Endothelial cell (in vitro differentiated cells): Measurements from ENCODE around the gene CAST. TPM values are rescaled to one million over a fixed set of nuclear protein-coding genes. Genes with fewer than 3 reads are reported as not detected.

Experiments
- DNase-seq: peaks from one replicate; pipeline ENCODE4 v3.0.0; 2021; ENCODE audit warnings: low spot score
- H3K27ac Mint-ChIP-seq: one replicate; pipeline ENCODE4 v1.8.0; 2021; ENCODE audit warnings: mixed read lengths, inconsistent platforms; ENCODE audit not compliant: unreplicated experiment
- H3K27me3 Mint-ChIP-seq: one replicate; pipeline ENCODE4 v1.8.0; 2021; ENCODE audit warnings: mild to moderate bottlenecking, moderate library complexity, mixed read lengths, inconsistent platforms; ENCODE audit not compliant: unreplicated experiment
- H3K36me3 Mint-ChIP-seq: one replicate; pipeline ENCODE4 v1.8.0; 2021; ENCODE audit warnings: mild to moderate bottlenecking, low read depth, mixed read lengths, inconsistent platforms; ENCODE audit not compliant: unreplicated experiment
- H3K4me1 Mint-ChIP-seq: one replicate; pipeline ENCODE4 v1.8.0; 2021; ENCODE audit warnings: mild to moderate bottlenecking, mixed read lengths, inconsistent platforms; ENCODE audit not compliant: unreplicated experiment
- H3K4me3 Mint-ChIP-seq: one replicate; pipeline ENCODE4 v1.8.0; 2021; ENCODE audit warnings: mild to moderate bottlenecking, mixed read lengths, inconsistent platforms; ENCODE audit not compliant: unreplicated experiment
- H3K9me3 Mint-ChIP-seq: one replicate; pipeline ENCODE4 v1.8.0; 2021; ENCODE audit warnings: mixed read lengths, inconsistent platforms; ENCODE audit not compliant: unreplicated experiment
- CTCF ChIP-seq: fragments of 200-600 bp; sonication (generic); IDR thresholded peaks from one replicate; pipeline ENCODE4 v1.5.0; 2021; ENCODE audit warnings: antibody characterized with exemption; ENCODE audit not compliant: unreplicated experiment
- total RNA-seq: library from RNA; stranded (reverse); fragmentation: NEBNext Ultra II Directional; extraction: Animal tissue kit (Norgen Biotek cat#: 25700); gene quantifications from one replicate; pipeline ENCODE4 v1.2.1, GENCODE V29; 2021; ENCODE audit not compliant: unreplicated experiment

Gene CAST
- total RNA-seq, 1 donor from 2014 or later = 105 TPM

- no peaks in the 10 kb centered on the region for H3K27me3 Mint-ChIP-seq
- no peak overlapping the region for H3K27ac Mint-ChIP-seq
- DNase-seq = no peak
- peaks cover 20% of the 10 kb centered on the region for H3K36me3 Mint-ChIP-seq
- H3K4me1 Mint-ChIP-seq = no peaks in the 10 kb centered on the region
- H3K4me3 Mint-ChIP-seq = no peak overlapping the region
- no peaks in the 10 kb centered on the region for H3K9me3 Mint-ChIP-seq
- TF ChIP-seq CTCF = no peak
Observed at GRCh38 chr5:96781031-96781971, 119.1 kb downstream of the CAST start.

- H3K27me3 Mint-ChIP-seq = no peaks in the 10 kb centered on the region
- H3K4me3 Mint-ChIP-seq = peak overlapping the region; percentile 17
- H3K36me3 Mint-ChIP-seq = peaks cover 18% of the 10 kb centered on the region
- H3K4me1 Mint-ChIP-seq = no peaks in the 10 kb centered on the region
- no peak for DNase-seq
- no peak overlapping the region for H3K27ac Mint-ChIP-seq
- no peak for TF ChIP-seq CTCF
- H3K9me3 Mint-ChIP-seq = no peaks in the 10 kb centered on the region
Observed at GRCh38 chr5:96783326-96783725, 121.2 kb downstream of the CAST start.

GRCh38 chr5:96785326-96786109 lies 123.3 kb downstream of the CAST start:
- no peaks in the 10 kb centered on the region for H3K27me3 Mint-ChIP-seq
- H3K27ac Mint-ChIP-seq = no peak overlapping the region
- H3K9me3 Mint-ChIP-seq = no peaks in the 10 kb centered on the region
- H3K4me3 Mint-ChIP-seq = no peak overlapping the region
- H3K4me1 Mint-ChIP-seq = peaks cover 4% of the 10 kb centered on the region
- DNase-seq = no peak
- H3K36me3 Mint-ChIP-seq = peaks cover 19% of the 10 kb centered on the region
- TF ChIP-seq CTCF = no peak

GRCh38 chr5:96788112-96788749 lies 126.1 kb downstream of the CAST start:
- Mint-ChIP-seq H3K27me3 (no peaks in the 10 kb centered on the region), H3K4me3 (no peak overlapping the region), H3K4me1 (peaks cover 16% of the 10 kb centered on the region), H3K36me3 (peaks cover 17% of the 10 kb centered on the region), H3K27ac (no peak overlapping the region), H3K9me3 (no peaks in the 10 kb centered on the region)
- no peak for DNase-seq
- no peak for TF ChIP-seq CTCF
